DOHH2 (cell line): ENCODE data around the gene NEK1.
A peak's percentile ranks its signal among the peaks of the same experiment; 100 is the strongest.

Experiments used
- EZH2phosphoT487 ChIP-seq: fragments of 200-600 bp; sonication (generic); IDR thresholded peaks from 2 replicates; pipeline ENCODE4 v1.6.1; 2017; ENCODE audit warnings: borderline replicate concordance, mild to moderate bottlenecking, antibody characterized with exemption, low read length, moderate library complexity, mixed read lengths
- TF ChIP-seq, protein P1 (sequence below): fragments of 200-600 bp; sonication (generic); IDR thresholded peaks from one replicate; pipeline ENCODE4 v1.5.1; 2014; ENCODE audit warnings: antibody characterized with exemption, mild to moderate bottlenecking, low read depth, low read length; ENCODE audit not compliant: poor library complexity, severe bottlenecking

DNA sequence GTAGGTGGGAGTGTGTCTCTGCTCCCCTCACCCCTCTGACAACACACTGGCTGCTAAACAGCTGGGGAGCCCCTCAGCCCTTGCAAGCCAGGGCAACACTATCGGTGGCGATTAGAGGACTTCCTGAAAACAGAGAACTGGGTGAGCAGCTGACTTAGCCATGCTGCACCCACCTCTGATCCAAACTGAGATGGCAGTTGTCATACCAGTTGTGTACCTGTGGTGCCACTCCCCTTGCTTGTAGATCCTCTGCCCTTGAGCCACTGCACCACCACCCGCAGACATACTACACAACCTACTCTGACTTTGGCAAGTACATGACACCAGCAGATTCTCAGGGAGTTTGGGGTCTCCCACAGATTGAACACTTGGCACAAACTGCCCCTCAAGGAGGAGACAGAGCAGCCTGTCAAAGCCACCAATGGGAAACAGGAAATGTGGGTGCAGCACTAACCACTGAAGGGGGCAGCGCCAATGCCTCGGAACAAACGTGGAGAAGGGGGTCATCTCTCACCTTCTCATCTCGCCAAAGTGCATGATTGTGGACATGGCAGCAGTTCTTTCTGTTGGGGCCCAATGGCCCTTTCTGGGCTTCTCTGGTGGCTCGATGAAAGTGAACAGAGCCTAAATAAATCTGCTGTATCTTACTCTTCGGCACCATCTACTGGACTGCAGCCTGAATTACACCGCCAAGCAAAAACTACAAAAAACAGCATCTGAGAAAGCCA, 119.8 kb downstream of the NEK1 start:
- TF ChIP-seq, protein P1, sequence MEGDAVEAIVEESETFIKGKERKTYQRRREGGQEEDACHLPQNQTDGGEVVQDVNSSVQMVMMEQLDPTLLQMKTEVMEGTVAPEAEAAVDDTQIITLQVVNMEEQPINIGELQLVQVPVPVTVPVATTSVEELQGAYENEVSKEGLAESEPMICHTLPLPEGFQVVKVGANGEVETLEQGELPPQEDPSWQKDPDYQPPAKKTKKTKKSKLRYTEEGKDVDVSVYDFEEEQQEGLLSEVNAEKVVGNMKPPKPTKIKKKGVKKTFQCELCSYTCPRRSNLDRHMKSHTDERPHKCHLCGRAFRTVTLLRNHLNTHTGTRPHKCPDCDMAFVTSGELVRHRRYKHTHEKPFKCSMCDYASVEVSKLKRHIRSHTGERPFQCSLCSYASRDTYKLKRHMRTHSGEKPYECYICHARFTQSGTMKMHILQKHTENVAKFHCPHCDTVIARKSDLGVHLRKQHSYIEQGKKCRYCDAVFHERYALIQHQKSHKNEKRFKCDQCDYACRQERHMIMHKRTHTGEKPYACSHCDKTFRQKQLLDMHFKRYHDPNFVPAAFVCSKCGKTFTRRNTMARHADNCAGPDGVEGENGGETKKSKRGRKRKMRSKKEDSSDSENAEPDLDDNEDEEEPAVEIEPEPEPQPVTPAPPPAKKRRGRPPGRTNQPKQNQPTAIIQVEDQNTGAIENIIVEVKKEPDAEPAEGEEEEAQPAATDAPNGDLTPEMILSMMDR, result peak; percentile 82
- no peak for TF ChIP-seq EZH2phosphoT487
